ENCODE measurements around the gene PTGS1.
"Not testable (repeated sequence)": the region's sequence is repeated elsewhere in the genome, so short reads cannot be mapped to it uniquely, and the experiment has no call there.

Gene PTGS1

GRCh38 chr9:122406070-122406890 lies 35.5 kb downstream of the PTGS1 start:
- H3K4me3 ChIP-seq (ENCODE audit: low read depth, low read length): no peak overlapping the region
- TF ChIP-seq, protein P1, sequence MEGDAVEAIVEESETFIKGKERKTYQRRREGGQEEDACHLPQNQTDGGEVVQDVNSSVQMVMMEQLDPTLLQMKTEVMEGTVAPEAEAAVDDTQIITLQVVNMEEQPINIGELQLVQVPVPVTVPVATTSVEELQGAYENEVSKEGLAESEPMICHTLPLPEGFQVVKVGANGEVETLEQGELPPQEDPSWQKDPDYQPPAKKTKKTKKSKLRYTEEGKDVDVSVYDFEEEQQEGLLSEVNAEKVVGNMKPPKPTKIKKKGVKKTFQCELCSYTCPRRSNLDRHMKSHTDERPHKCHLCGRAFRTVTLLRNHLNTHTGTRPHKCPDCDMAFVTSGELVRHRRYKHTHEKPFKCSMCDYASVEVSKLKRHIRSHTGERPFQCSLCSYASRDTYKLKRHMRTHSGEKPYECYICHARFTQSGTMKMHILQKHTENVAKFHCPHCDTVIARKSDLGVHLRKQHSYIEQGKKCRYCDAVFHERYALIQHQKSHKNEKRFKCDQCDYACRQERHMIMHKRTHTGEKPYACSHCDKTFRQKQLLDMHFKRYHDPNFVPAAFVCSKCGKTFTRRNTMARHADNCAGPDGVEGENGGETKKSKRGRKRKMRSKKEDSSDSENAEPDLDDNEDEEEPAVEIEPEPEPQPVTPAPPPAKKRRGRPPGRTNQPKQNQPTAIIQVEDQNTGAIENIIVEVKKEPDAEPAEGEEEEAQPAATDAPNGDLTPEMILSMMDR (IDR thresholded peaks at IDR 0.05; ENCODE audit: borderline replicate concordance, insufficient read depth, low read depth, low read length): no peak

DNA sequence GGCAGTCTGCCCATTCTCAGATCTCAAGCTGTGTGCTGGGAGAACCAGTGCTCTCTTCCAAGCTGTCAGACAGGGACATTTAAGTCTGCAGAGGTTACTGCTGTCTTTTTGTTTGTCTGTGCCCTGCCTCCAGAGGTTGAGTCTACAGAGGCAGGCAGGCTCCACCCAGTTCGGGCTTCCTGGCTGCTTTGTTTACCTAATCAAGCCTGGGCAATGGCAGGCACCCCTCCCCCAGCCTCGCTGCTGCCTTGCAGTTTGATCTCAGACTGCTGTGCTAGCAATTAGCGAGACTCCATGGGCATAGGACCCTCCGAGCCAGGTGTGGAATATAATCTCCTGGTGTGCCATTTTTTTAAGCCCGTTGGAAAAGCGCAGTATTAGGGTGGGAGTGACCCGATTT lies 43.3 kb downstream of the PTGS1 start:
- H3K4me3 ChIP-seq (ENCODE audit: low read depth, low read length): not testable (repeated sequence)

GRCh38 chr9:122418016-122418415 lies 47.2 kb downstream of the PTGS1 start:
- TF ChIP-seq, protein P1 (IDR thresholded peaks at IDR 0.05; ENCODE audit: borderline replicate concordance, insufficient read depth, low read depth, low read length): no peak
- H3K4me3 ChIP-seq (ENCODE audit: low read depth, low read length): no peak overlapping the region

DNA sequence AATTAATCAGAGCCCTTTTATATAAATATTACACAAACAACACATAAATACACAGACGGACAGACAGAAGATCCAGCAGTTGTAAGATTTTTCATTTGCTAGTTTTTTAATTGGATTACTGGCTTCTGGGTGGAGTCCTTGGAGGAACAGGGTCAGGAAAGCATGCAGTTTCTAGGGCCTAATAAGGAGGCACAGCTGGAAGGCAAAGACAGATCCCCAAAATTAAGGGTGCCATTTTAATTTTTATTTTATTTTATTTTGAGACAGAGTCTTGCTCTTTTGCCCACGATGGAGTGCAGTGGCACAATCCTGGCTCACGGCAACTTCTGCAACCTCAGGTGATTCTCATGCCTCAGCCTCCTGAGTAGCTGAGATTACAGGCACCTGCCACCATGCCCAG lies 49.5 kb downstream of the PTGS1 start:
- no peak overlapping the region for H3K4me3 ChIP-seq (ENCODE audit: low read depth, low read length)
- TF ChIP-seq, protein P1 (IDR thresholded peaks at IDR 0.05; ENCODE audit: borderline replicate concordance, insufficient read depth, low read depth, low read length): no peak

GRCh38 chr9:122425087-122425486 lies 54.3 kb downstream of the PTGS1 start:
- no peak overlapping the region for H3K4me3 ChIP-seq (ENCODE audit: low read depth, low read length)
- TF ChIP-seq, protein P1 (IDR thresholded peaks at IDR 0.05; ENCODE audit: borderline replicate concordance, insufficient read depth, low read depth, low read length): no peak

DNA sequence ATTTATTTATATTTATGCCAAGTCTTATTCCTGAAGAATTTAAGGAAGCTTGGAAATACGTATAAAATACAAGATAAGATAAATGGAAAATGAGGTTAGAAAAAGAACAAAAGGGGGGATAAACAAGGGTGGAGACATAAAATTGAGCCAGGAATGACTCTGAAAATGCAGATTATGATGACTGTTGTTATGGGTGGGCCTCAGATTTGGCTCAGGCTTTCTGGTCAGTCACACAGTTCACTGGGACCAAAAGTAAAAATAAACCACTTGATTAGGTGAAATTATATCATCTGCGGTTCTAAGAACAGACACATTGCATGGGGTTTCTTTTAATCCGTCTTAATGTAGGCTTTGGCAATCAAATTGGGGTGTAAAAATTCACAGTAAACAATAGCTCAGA lies 55.9 kb downstream of the PTGS1 start:
- H3K4me3 ChIP-seq (ENCODE audit: low read depth, low read length): no peak overlapping the region
- TF ChIP-seq, protein P1 (IDR thresholded peaks at IDR 0.05; ENCODE audit: borderline replicate concordance, insufficient read depth, low read depth, low read length): no peak

DNA sequence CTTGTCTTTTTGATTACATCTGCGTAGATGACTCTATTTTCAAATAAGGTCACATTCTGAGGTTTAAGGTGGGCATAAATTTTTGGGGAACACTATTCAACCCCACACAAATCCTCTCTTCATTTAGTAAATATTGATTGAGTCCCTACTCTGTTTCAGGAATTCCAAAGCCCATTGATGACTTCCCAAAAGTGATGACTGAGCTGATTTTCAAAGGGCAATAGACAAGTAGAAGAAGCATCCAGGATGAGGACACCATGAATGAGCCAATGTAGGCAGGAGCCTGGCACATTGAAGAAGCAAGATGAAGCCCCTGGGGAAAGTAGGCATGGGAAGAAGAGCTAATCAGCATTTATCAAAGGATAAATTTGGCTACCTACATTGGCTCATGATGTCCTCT lies 71.7 kb downstream of the PTGS1 start:
- TF ChIP-seq, protein P1 (IDR thresholded peaks at IDR 0.05; ENCODE audit: borderline replicate concordance, insufficient read depth, low read depth, low read length): no peak
- no peak overlapping the region for H3K4me3 ChIP-seq (ENCODE audit: low read depth, low read length)

Measured in GM12875 (cell line).